NCI-H748 treated with DMSO at 0.1 percent for 48 hours (cell line): ENCODE data around the gene TFF1.

Experiments
- DNase-seq: peaks from one replicate; lab custom pipeline; 2025; lab: John Stamatoyannopoulos, UW

The TFF1 gene

GRCh38 chr21:42382915-42383314 is 16.6 kb upstream of the TFF1 start:
- DNase-seq, result no peak

GRCh38 chr21:42381347-42381984 is 15.1 kb upstream of the TFF1 start:
- no peak for DNase-seq

GRCh38 chr21:42379426-42380215 is 13.3 kb upstream of the TFF1 start:
- DNase-seq, result no peak

GRCh38 chr21:42378418-42378817 is 12.1 kb upstream of the TFF1 start:
- DNase-seq, result no peak

GRCh38 chr21:42377951-42378340 is 11.6 kb upstream of the TFF1 start:
- no peak for DNase-seq

- no peak for DNase-seq
Measured at GRCh38 chr21:42377211-42377950, 11.0 kb upstream of the TFF1 start.

GRCh38 chr21:42376338-42376982 is 10.1 kb upstream of the TFF1 start:
- no peak for DNase-seq

GRCh38 chr21:42375966-42376337 is 9.6 kb upstream of the TFF1 start:
- DNase-seq, result no peak

GRCh38 chr21:42375506-42375905 is 9.2 kb upstream of the TFF1 start:
- DNase-seq, result no peak

- DNase-seq, result no peak
Measured at GRCh38 chr21:42374864-42375499, 8.6 kb upstream of the TFF1 start.

GRCh38 chr21:42374457-42374856 is 8.1 kb upstream of the TFF1 start:
- no peak for DNase-seq

- DNase-seq, result no peak
Measured at GRCh38 chr21:42373908-42374455, 7.6 kb upstream of the TFF1 start.

GRCh38 chr21:42373196-42373907 is 7.0 kb upstream of the TFF1 start:
- no peak for DNase-seq

- DNase-seq, result no peak
Measured at GRCh38 chr21:42370894-42371654, 4.7 kb upstream of the TFF1 start.

- no peak for DNase-seq
Measured at GRCh38 chr21:42369821-42370220, 3.5 kb upstream of the TFF1 start.

GRCh38 chr21:42367367-42368165 is 1.2 kb upstream of the TFF1 start:
- no peak for DNase-seq

- no peak for DNase-seq
Measured at GRCh38 chr21:42365770-42366169, 565 bp downstream of the TFF1 start.

- no peak for DNase-seq
Measured at GRCh38 chr21:42364304-42364865, 1.9 kb downstream of the TFF1 start.

GRCh38 chr21:42363312-42363711 is 3.0 kb downstream of the TFF1 start:
- DNase-seq, result no peak
